GM18951 (cell line): ENCODE measurements around the gene CNTNAP4.

Experiments
- POLR2A ChIP-seq: IDR thresholded peaks from 4 replicates; pipeline ENCODE4 v1.6.1; 2011; ENCODE audit warnings: mild to moderate bottlenecking; ENCODE audit not compliant: insufficient read length, insufficient read depth; ENCODE audit errors: extremely low read depth
- in situ Hi-C: fragments of 300-500 bp; cut with MboI; formaldehyde crosslinking; loops from one replicate; pipeline ENCODE4 v1.12.0; 2022; ENCODE audit warnings: low sequenced_read_pairs, mixed read lengths, inconsistent platforms; ENCODE audit not compliant: unreplicated experiment

The CNTNAP4 gene

GRCh38 chr16:76565542-76565941, 288.3 kb downstream of the CNTNAP4 start:
- TF ChIP-seq POLR2A: no peak
- in situ Hi-C loops: no loop called here

GRCh38 chr16:76571755-76572154, 294.6 kb downstream of the CNTNAP4 start:
- in situ Hi-C loops: no loop called here
- no peak for TF ChIP-seq POLR2A

GRCh38 chr16:76573281-76573680, 296.1 kb downstream of the CNTNAP4 start:
- in situ Hi-C loops: no loop called here
- TF ChIP-seq POLR2A: no peak

GRCh38 chr16:76574651-76575050, 297.4 kb downstream of the CNTNAP4 start:
- TF ChIP-seq POLR2A: no peak
- in situ Hi-C loops: no loop called here

- in situ Hi-C loops: no loop called here
- no peak for TF ChIP-seq POLR2A
Observed at GRCh38 chr16:76576526-76576925, 299.3 kb downstream of the CNTNAP4 start.

- in situ Hi-C loops: no loop called here
- no peak for TF ChIP-seq POLR2A
Observed at GRCh38 chr16:76577003-76577402, 299.8 kb downstream of the CNTNAP4 start.

GRCh38 chr16:76579277-76579922, 302.2 kb downstream of the CNTNAP4 start:
- in situ Hi-C loops: no loop called here
- no peak for TF ChIP-seq POLR2A

- in situ Hi-C loops: no loop called here
- no peak for TF ChIP-seq POLR2A
Observed at GRCh38 chr16:76583466-76583865, 306.3 kb downstream of the CNTNAP4 start.

GRCh38 chr16:76583945-76584344, 306.7 kb downstream of the CNTNAP4 start:
- in situ Hi-C loops: no loop called here
- no peak for TF ChIP-seq POLR2A

GRCh38 chr16:76598498-76598897, 321.3 kb downstream of the CNTNAP4 start:
- in situ Hi-C loops: no loop called here
- TF ChIP-seq POLR2A: no peak

- no peak for TF ChIP-seq POLR2A
- in situ Hi-C loops: no loop called here
Observed at GRCh38 chr16:76607317-76607716, 330.1 kb downstream of the CNTNAP4 start.
